ENCODE data around the gene REEP6. TPM values are rescaled to one million over a fixed set of nuclear protein-coding genes. Genes with fewer than 3 reads are reported as not detected.

REEP6 gene
- total and polyA plus RNA-seq, 4 donors, result 16.4 to 449 (median 201) TPM

- no peak overlapping the region for H3K27ac ChIP-seq (ENCODE audit: low read depth in 1 of 2, low read length in 2 of 2)
Observed at GRCh38 chr19:1452802-1453524, 38.0 kb upstream of the REEP6 start.

More at GRCh38 chr19:1452802-1453524, 38.0 kb upstream of the REEP6 start:
- peaks cover 12 to 24% (median 18%) of the 10 kb centered on the region in 4 donors for H3K27me3 ChIP-seq (ENCODE audit: control insufficient read depth in 4 of 4, insufficient read depth in 4 of 4, low read length in 3 of 4)
- H3K9me3 ChIP-seq (ENCODE audit: control insufficient read depth in 4 of 4, low read length in 3 of 4), result no peaks in the 10 kb centered on the region
- no peak for DNase-seq (ENCODE audit: low spot score)
- H3K36me3 ChIP-seq (ENCODE audit: control insufficient read depth in 4 of 4, insufficient read depth in 3 of 4, low read depth in 1 of 4, low read length in 3 of 4), result peaks cover 0 to 1% (median 0%) of the 10 kb centered on the region in 4 donors
- H3K9ac ChIP-seq (ENCODE audit: low read depth in 1 of 2, low read length in 2 of 2), result no peak overlapping the region
- TF ChIP-seq, protein P1, sequence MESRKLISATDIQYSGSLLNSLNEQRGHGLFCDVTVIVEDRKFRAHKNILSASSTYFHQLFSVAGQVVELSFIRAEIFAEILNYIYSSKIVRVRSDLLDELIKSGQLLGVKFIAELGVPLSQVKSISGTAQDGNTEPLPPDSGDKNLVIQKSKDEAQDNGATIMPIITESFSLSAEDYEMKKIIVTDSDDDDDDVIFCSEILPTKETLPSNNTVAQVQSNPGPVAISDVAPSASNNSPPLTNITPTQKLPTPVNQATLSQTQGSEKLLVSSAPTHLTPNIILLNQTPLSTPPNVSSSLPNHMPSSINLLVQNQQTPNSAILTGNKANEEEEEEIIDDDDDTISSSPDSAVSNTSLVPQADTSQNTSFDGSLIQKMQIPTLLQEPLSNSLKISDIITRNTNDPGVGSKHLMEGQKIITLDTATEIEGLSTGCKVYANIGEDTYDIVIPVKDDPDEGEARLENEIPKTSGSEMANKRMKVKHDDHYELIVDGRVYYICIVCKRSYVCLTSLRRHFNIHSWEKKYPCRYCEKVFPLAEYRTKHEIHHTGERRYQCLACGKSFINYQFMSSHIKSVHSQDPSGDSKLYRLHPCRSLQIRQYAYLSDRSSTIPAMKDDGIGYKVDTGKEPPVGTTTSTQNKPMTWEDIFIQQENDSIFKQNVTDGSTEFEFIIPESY (IDR thresholded peaks at IDR 0.05), result no peak
- TF ChIP-seq HNF4G (IDR thresholded peaks at IDR 0.05) (no peak), HNF4A (conservative IDR thresholded peaks at IDR 0.05) (no peak), JUND (IDR thresholded peaks at IDR 0.05) (no peak), EGR1 (IDR thresholded peaks at IDR 0.05; ENCODE audit: low read depth in 2 of 2) (no peak), NR2F2 (IDR thresholded peaks at IDR 0.05) (no peak), RAD21 (IDR thresholded peaks at IDR 0.05) (no peak), SP1 (IDR thresholded peaks at IDR 0.05) (no peak), ATF3 (IDR thresholded peaks at IDR 0.05) (no peak), FOXA1 (IDR thresholded peaks at IDR 0.05) (no peak), MAX (IDR thresholded peaks at IDR 0.05) (no peak), FOXA2 (IDR thresholded peaks at IDR 0.05) (no peak), TAF1 (conservative IDR thresholded peaks at IDR 0.05) (no peak), GABPA (IDR thresholded peaks at IDR 0.05 in 1 of 2, conservative IDR thresholded peaks at IDR 0.05 in 1 of 2) (no peak), YY1 (IDR thresholded peaks at IDR 0.05) (no peak), RXRA (IDR thresholded peaks at IDR 0.05) (no peak)
- TF ChIP-seq, protein P2, sequence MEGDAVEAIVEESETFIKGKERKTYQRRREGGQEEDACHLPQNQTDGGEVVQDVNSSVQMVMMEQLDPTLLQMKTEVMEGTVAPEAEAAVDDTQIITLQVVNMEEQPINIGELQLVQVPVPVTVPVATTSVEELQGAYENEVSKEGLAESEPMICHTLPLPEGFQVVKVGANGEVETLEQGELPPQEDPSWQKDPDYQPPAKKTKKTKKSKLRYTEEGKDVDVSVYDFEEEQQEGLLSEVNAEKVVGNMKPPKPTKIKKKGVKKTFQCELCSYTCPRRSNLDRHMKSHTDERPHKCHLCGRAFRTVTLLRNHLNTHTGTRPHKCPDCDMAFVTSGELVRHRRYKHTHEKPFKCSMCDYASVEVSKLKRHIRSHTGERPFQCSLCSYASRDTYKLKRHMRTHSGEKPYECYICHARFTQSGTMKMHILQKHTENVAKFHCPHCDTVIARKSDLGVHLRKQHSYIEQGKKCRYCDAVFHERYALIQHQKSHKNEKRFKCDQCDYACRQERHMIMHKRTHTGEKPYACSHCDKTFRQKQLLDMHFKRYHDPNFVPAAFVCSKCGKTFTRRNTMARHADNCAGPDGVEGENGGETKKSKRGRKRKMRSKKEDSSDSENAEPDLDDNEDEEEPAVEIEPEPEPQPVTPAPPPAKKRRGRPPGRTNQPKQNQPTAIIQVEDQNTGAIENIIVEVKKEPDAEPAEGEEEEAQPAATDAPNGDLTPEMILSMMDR (IDR thresholded peaks at IDR 0.05; ENCODE audit: low read depth, low read length, missing input control), result no peak
- TF ChIP-seq, protein P3, sequence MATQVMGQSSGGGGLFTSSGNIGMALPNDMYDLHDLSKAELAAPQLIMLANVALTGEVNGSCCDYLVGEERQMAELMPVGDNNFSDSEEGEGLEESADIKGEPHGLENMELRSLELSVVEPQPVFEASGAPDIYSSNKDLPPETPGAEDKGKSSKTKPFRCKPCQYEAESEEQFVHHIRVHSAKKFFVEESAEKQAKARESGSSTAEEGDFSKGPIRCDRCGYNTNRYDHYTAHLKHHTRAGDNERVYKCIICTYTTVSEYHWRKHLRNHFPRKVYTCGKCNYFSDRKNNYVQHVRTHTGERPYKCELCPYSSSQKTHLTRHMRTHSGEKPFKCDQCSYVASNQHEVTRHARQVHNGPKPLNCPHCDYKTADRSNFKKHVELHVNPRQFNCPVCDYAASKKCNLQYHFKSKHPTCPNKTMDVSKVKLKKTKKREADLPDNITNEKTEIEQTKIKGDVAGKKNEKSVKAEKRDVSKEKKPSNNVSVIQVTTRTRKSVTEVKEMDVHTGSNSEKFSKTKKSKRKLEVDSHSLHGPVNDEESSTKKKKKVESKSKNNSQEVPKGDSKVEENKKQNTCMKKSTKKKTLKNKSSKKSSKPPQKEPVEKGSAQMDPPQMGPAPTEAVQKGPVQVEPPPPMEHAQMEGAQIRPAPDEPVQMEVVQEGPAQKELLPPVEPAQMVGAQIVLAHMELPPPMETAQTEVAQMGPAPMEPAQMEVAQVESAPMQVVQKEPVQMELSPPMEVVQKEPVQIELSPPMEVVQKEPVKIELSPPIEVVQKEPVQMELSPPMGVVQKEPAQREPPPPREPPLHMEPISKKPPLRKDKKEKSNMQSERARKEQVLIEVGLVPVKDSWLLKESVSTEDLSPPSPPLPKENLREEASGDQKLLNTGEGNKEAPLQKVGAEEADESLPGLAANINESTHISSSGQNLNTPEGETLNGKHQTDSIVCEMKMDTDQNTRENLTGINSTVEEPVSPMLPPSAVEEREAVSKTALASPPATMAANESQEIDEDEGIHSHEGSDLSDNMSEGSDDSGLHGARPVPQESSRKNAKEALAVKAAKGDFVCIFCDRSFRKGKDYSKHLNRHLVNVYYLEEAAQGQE (IDR thresholded peaks at IDR 0.05), result no peak
- 50% methylated on average over 30 of the region's 30 CpGs for WGBS
- H3K4me3 ChIP-seq (ENCODE audit: low read depth in 1 of 3, low read length in 3 of 3), result no peak overlapping the region
- H3K4me1 ChIP-seq (ENCODE audit: control insufficient read depth in 4 of 4, insufficient read depth in 4 of 4, low read length in 3 of 4), result peaks cover 0 to 23% (median 2%) of the 10 kb centered on the region in 4 donors
